Measurements from ENCODE around the gene KCNMA1.

KCNMA1 gene

GRCh38 chr10:77625379-77625778 lies 12.2 kb downstream of the KCNMA1 start:
- DNase-seq (ENCODE audit: insufficient read length, low spot score) (no peak), FAIRE-seq (no peak)
- no peak for TF ChIP-seq CTCF (IDR thresholded peaks at IDR 0.05; ENCODE audit: insufficient read depth, missing control alignments)

GRCh38 chr10:77622889-77623291 lies 14.7 kb downstream of the KCNMA1 start:
- no peak for FAIRE-seq
- TF ChIP-seq CTCF (IDR thresholded peaks at IDR 0.05; ENCODE audit: insufficient read depth, missing control alignments), result no peak
- DNase-seq (ENCODE audit: insufficient read length, low spot score), result no peak

GRCh38 chr10:77620731-77621130 lies 16.9 kb downstream of the KCNMA1 start:
- no peak for FAIRE-seq
- no peak for DNase-seq (ENCODE audit: insufficient read length, low spot score)
- TF ChIP-seq CTCF (IDR thresholded peaks at IDR 0.05; ENCODE audit: insufficient read depth, missing control alignments), result no peak

- no peak for DNase-seq (ENCODE audit: insufficient read length, low spot score)
- TF ChIP-seq CTCF (IDR thresholded peaks at IDR 0.05; ENCODE audit: insufficient read depth, missing control alignments), result no peak
- FAIRE-seq, result no peak
Measured at GRCh38 chr10:77619964-77620703, 17.5 kb downstream of the KCNMA1 start.

- FAIRE-seq, result no peak
- DNase-seq (ENCODE audit: insufficient read length, low spot score), result no peak
- TF ChIP-seq CTCF (IDR thresholded peaks at IDR 0.05; ENCODE audit: insufficient read depth, missing control alignments), result no peak
Measured at GRCh38 chr10:77618117-77618516, 19.5 kb downstream of the KCNMA1 start.

GRCh38 chr10:77616766-77617165 lies 20.8 kb downstream of the KCNMA1 start:
- FAIRE-seq (no peak), DNase-seq (ENCODE audit: insufficient read length, low spot score) (no peak)
- no peak for TF ChIP-seq CTCF (IDR thresholded peaks at IDR 0.05; ENCODE audit: insufficient read depth, missing control alignments)

- DNase-seq (ENCODE audit: insufficient read length, low spot score) (no peak), FAIRE-seq (no peak)
- TF ChIP-seq CTCF (IDR thresholded peaks at IDR 0.05; ENCODE audit: insufficient read depth, missing control alignments), result no peak
Measured at GRCh38 chr10:77614778-77615625, 22.6 kb downstream of the KCNMA1 start.

All from D721Med (cell line).